Measurements from ENCODE around the gene AKAP6.

GRCh38 chr14:32679927-32680612, 351.0 kb downstream of the AKAP6 start:
- TF ChIP-seq CTCF (IDR thresholded peaks at IDR 0.05) (no peak), POLR2A (IDR thresholded peaks at IDR 0.05) (no peak)
